IPS-15b (cell line): Measurements from ENCODE around the gene CEP126.
A peak's percentile ranks its signal among the peaks of the same experiment; 100 is the strongest.

Source experiments
- H3K27me3 ChIP-seq: one replicate; pipeline ENCODE4 v1.6.1; 2013; ENCODE audit warnings: low read length; ENCODE audit not compliant: control insufficient read depth, insufficient read depth
- H3K36me3 ChIP-seq: one replicate; pipeline ENCODE4 v1.6.1; 2013; ENCODE audit warnings: low read length; ENCODE audit not compliant: control insufficient read depth, insufficient read depth
- H3K4me1 ChIP-seq: one replicate; pipeline ENCODE4 v1.6.1; 2013; ENCODE audit warnings: mild to moderate bottlenecking, low read length; ENCODE audit not compliant: control insufficient read depth, insufficient read depth
- H3K4me3 ChIP-seq: one replicate; pipeline ENCODE4 v1.5.1; 2013; ENCODE audit warnings: low read depth, low read length
- H3K9ac ChIP-seq: one replicate; pipeline ENCODE4 v1.6.1; 2013; ENCODE audit warnings: low read depth, mild to moderate bottlenecking, low read length
- H3K9me3 ChIP-seq: one replicate; pipeline ENCODE4 v1.6.1; 2013; ENCODE audit warnings: mild to moderate bottlenecking, low read length; ENCODE audit not compliant: control insufficient read depth, insufficient read depth

The CEP126 gene

DNA sequence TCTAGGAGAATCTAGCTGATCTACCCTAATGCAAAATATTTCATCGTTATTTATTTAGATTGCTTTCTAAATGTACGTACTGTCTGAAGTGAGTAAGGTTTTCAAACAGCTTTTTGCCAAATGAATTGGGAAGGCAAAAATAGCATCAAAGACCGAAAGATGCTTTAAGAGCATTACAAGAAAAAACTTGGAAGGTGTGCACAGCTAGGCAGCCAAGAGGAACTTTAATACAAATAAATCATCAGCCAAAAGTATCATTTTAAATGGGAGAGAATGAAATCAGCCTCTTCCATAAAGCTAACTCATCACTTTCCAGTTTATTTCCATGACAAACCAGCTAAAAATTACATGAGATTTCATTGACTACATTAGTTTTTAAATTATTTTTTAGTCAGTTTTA, 102.2 kb downstream of the CEP126 start:
- no peaks in the 10 kb centered on the region for H3K4me1 ChIP-seq
- H3K36me3 ChIP-seq: no peaks in the 10 kb centered on the region
- no peak overlapping the region for H3K9ac ChIP-seq
- H3K27me3 ChIP-seq: no peaks in the 10 kb centered on the region
- no peak overlapping the region for H3K4me3 ChIP-seq
- no peaks in the 10 kb centered on the region for H3K9me3 ChIP-seq

GRCh38 chr11:102026217-102026616, 111.4 kb downstream of the CEP126 start:
- peaks cover 3% of the 10 kb centered on the region for H3K4me1 ChIP-seq
- no peak overlapping the region for H3K9ac ChIP-seq
- H3K9me3 ChIP-seq: no peaks in the 10 kb centered on the region
- no peaks in the 10 kb centered on the region for H3K36me3 ChIP-seq
- no peak overlapping the region for H3K4me3 ChIP-seq
- no peaks in the 10 kb centered on the region for H3K27me3 ChIP-seq

DNA sequence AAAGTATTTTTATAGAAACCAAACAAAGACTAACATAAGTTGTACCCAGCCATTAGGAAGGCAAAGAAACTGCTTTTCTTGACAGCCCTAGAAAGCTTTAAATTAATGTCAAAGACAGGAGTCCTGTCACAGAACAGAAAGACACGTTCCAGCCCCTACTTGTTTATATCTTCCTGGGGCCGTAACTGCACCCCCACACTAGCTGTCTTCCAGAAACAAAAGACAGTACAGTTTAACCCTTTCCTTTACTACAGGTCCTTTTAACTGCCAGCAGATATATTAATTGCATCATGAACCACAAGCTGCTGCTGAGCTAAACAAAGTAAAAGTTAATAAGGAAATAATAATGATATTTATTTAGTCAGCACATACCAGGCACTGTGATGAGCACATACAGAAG, 112.1 kb downstream of the CEP126 start:
- Histone ChIP-seq H3K36me3 (no peaks in the 10 kb centered on the region), H3K4me3 (no peak overlapping the region), H3K9ac (no peak overlapping the region), H3K4me1 (peaks cover 3% of the 10 kb centered on the region), H3K27me3 (no peaks in the 10 kb centered on the region), H3K9me3 (no peaks in the 10 kb centered on the region)

GRCh38 chr11:102036757-102037156, 121.9 kb downstream of the CEP126 start:
- Histone ChIP-seq H3K9me3 (no peaks in the 10 kb centered on the region), H3K27me3 (no peaks in the 10 kb centered on the region), H3K36me3 (no peaks in the 10 kb centered on the region), H3K4me3 (no peak overlapping the region), H3K9ac (no peak overlapping the region), H3K4me1 (no peaks in the 10 kb centered on the region)

GRCh38 chr11:102046841-102047240, 132.0 kb downstream of the CEP126 start:
- H3K9ac ChIP-seq: no peak overlapping the region
- no peaks in the 10 kb centered on the region for H3K9me3 ChIP-seq
- no peaks in the 10 kb centered on the region for H3K36me3 ChIP-seq
- peaks cover 3% of the 10 kb centered on the region for H3K4me1 ChIP-seq
- H3K4me3 ChIP-seq: peak overlapping the region; percentile 62
- H3K27me3 ChIP-seq: peaks cover 3% of the 10 kb centered on the region

DNA sequence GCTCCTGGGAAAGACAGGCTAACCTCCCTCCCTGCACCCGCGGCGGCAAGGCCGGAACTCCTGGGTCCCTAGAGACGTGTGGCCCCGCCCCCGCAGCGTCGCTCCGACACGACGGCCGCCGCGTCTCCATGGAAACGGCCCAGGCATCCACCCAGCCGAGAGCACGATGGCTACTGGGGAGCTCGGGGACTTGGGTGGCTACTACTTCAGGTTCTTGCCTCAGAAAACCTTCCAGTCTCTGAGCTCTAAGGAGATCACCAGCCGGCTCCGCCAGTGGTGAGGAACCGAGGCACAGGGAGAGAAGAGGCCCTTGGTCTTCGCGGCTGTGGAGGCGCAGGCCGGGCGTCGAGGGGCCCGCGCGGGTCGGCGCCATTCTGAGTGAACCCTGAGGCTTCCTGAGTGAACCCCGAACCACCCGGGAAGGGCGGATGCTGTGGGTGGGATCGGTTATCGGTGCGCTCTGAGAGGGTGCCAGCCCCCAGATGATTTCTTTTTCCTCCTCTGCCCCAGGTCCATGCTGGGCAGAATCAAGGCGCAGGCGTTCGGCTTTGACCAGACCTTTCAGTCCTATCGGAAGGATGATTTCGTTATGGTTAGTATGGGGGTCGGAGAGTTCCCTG, 132.6 kb downstream of the CEP126 start, which contains the start of gene CFAP300:
TSS of gene CFAP300 (plus strand) at position 133 of the 620 bp plus-strand sequence. CDS start at position 167, 34 bp downstream.
- Histone ChIP-seq H3K9ac (no peak within 1 kb of the TSS), H3K36me3 (no peaks in the 10 kb centered on the region), H3K4me1 (peaks cover 3% of the 10 kb centered on the region), H3K27me3 (peaks cover 3% of the 10 kb centered on the region), H3K4me3 (peak within 1 kb of the TSS; percentile 62), H3K9me3 (no peaks in the 10 kb centered on the region)
